ENCODE results near the gene CPT1B. TPM values are rescaled to one million over a fixed set of nuclear protein-coding genes. Genes with fewer than 3 reads are reported as not detected.
"Not testable (repeated sequence)": the region's sequence is repeated elsewhere in the genome, so short reads cannot be mapped to it uniquely, and the experiment has no call there.

Gene CPT1B
- total RNA-seq = 10.7 TPM in 1 of 2 replicates, not detected in the other

DNA sequence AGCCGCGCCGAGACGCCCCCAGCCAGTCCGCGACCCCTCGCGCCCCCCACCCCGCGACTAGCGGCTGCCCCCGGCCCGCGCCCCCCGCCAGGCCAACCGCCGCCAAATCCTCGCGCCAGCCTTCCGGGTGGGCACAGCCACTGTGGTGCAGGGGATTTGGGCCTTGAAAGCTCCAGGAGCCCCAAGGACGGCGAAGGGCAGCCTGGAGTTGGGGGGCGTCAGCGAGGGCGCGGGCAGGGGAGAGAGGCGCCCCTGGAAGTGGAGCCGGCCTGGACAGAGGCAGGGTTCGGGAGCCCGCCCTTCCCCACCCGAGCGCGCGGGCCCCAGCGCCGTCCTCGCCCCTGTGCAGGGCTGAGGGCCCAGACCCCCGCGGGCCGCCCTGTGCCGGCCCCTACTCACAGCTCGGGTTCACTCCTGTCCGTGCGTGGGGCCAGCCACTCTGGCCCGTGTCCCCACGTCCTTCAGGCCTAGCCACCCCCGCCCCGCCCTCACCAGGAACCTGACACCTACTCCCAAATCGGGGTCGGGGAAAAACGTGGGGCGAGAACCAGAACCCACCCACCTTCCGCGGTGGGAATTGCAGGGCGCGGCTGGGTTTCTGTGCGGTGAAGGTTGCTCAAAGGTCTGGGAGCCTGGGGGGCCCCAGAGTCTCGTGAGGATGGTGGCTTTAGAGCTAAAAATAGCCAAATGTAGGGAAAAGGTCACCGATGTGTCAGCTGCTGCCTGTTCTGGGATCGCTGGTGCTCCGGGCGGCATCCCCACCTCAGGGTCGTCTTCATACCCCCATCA lies at the start of gene CPT1B:
CPT1B (minus strand) TSS at position 441 of the 789 bp plus-strand sequence. CDS start 512 bp downstream, outside the sequence.
- no peak for DNase-seq (ENCODE audit: extremely low read depth, low read depth, low spot score)

DNA sequence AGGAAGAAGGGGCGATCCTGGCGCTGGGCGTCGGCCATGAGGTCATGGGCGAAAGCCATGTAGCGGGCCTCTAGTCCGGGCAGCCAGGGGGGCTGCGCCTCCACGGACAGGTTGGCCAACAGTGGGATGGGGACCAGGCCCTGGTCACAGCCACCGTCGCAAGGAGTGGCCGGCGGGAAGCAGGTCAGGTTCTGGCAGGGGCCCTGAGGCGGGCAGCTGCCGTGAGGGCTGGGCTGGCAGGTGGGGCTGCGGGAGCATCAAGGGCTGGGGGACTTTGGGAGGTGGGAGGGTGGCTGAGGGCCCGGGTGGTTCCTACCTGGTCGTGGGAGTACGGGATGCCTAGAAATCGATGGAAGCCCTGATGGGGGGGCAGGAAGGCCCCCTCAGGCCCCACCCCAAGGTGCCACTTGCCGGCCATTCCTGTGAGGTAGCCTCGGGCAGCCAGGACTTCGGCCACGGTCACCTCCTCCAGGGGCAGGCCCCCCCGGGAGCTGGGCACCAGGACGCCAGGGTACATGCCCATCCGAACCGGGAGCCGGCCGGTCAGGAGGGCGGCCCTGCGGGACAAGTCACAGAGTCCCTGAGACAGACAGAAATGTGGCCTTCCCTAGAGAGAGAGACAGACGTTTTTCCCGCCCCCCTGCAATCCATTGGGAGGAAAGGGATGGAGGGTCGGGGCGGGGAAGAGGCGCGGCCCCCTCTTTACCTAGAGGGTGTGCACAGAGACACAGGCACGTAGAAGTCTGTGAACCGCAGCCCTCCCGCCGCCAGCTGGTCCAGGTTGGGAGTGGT lies 48.8 kb upstream of the CPT1B start:
- DNase-seq (ENCODE audit: extremely low read depth, low read depth, low spot score) = no peak

DNA sequence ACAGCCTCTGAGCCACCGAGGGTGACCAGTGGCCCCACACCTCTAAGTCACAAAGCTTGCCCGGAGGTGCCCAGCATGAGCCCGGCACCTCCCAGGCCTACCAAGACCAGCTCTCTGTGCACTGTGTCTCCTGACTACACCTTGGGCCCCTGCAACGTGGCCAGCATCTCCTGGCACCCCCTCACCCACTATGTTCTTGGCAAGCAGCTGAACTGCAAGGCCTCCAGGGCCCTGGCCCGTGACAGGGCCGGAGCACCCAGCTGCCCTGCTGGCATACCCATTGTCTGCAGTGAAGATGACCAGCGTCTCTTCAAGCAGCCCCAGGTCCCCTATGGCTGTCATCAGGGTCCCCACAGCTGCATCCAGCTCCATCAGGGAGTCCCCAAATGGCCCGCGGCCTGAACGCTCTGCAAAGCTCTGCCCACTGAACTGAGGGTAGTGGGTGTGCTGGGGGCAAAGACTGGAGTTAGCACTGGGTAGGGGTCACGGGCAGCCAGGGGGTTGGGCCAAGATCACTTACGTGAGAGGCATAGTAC lies 48.2 kb upstream of the CPT1B start:
- no peak for DNase-seq (ENCODE audit: extremely low read depth, low read depth, low spot score)

DNA sequence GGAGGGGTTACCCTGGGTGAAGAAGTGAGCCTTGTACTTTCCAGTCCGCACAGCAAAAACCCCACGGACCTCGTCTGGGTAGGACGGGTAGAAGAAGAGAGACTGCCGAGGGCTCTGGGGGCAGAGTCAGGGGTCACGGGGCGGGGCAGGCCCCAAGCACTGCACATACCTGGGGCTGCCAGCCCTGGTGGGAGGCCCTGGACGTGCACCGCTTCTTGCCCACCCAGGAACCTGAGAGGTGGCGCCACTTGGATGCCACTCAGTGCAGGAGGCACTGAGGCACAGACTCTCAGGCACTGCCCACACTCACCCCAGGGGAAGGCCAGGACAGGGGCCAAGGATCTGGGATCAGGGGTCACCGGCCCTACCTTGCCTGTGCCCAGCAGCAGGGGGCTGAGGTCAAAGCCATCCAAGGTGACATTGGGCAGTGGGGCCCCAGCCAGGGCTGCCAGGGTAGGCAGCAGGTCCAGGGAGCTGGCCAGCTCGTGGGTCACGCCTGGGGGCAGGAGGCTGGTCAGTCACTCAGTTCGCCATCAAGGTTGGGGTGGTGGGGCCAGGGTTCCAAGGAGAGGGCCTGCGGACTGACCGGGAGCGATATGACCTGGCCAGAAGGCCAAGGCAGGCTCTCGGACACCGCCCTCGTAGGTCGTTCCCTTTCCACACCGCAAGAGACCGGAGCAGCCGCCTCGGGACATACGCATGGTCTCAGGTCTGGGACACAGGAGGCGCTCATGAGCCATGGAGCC lies 47.5 kb upstream of the CPT1B start:
- DNase-seq (ENCODE audit: extremely low read depth, low read depth, low spot score) = no peak

DNA sequence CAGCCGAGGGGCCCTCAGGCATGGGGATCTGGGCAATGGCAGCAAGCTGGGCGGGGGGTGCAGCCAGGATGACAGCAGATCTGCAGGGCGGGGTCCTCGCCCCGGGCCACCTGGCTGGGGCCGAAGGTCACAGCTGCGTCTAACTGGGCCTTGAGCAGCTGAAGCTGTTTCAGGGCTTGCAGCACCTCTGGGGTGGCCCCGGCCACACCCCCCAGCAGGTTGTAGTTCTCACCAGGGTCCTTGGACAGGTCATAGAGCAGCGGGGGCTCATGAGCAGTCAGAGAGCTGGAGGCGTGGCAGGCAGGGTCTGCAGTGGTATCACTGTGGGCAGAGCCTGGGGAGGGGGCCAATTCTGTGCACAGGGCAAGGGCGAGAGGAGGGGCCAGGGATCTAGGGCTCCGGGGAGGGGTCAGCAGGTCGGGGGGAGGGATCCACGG lies 46.9 kb upstream of the CPT1B start:
- DNase-seq (ENCODE audit: extremely low read depth, low read depth, low spot score) = no peak

DNA sequence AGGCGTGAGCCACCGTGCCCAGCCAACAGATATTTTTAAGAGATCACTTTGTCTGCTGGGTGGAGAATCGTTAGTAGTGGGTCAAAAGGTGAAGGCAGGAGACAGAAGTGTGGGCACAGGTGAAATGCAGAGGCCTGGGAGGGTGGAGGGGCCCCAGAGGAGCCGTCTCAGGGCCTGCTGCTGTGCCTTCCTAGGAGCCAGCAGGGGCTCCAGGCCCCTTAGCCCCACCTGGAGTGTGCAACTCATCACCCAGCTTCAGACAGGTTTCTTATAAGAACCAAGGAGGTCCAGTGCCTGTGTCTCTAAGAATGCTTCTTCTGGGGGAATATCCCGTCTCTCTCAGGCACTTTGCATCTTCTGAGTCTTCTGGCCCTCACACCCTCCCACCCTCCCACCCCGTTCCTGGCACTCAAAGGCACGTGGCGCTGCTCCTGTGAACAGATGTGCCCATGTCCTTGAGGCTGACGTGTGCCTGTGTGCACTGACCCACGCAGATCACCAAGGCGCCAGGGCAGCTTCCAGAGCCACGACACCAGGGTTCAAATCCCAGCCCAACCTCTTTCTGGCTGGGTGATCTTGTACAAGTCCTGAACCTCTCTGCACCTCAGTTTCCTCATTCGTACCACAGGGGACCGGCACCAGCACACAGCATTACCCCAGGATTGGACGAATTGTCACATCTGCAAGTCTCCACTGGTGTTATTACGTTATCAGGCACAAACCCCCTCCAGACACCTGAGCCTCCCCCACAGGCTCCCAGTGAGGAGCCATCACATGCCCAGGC lies 46.3 kb upstream of the CPT1B start:
- no peak for DNase-seq (ENCODE audit: extremely low read depth, low read depth, low spot score)

DNA sequence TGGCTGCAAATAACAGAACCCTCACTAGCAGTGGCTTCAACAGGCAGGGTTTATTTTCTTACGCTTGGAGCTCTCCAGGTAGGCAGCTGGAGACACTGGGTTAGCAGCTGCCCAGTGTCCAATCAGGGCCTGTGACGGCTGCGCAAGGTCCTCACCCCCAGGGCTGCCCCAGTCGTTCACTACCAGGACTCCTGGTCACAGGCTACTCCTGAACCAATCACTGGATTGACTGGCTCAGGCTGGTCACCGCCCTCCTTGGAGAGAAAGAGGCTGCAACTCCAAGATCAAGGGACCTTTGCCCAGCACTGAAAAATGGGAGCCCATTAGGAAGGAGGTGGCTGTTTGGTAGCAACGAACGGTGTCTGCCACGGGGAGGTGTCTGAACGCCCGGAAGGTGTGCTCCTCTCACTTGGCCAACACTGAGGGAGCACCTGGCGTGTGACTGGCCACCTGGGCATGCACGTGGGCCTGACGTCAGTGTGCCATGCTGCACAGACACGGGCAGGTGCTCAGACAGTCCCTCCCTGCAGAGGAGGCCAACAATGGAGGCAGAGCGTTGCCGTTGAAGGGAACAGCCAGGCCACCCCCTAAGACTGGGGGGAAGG lies 44.6 kb upstream of the CPT1B start:
- DNase-seq (ENCODE audit: extremely low read depth, low read depth, low spot score) = no peak

DNA sequence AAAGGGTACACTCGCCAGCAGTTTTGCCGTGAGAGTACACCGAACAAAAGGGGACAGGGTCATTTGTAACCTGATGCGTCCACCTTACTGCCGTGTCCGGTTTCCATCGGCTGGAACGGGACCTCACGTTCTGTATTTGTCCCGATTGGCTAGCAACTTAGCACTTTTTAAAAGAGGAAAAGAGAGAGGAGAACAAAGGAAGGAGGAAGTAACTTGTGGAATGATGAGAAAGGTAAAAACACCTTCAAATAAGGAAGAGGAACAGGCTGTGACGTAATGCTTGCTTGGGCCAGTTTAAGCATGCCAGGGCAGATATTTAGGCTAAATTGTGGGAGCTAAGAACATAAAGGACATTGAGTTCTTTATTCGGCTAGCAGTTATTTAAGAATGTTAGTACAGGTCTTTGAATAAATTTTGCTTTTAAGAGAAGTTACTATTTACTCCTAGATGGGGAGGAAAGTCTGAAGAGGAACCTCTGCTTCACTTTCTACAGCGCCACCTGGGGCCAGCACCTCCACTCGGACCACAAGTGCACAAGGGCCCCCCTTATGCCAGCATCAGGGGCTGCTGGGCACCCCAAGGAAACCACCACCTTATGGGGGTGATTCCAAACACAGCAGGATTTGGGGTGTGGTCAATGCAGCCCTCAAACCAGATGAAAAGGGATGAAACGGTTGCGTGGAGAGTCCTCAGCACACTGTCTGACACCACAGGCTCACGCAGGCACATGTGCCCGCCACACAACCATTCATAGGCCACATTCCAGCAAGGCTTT lies 43.9 kb upstream of the CPT1B start:
- no peak for DNase-seq (ENCODE audit: extremely low read depth, low read depth, low spot score)

DNA sequence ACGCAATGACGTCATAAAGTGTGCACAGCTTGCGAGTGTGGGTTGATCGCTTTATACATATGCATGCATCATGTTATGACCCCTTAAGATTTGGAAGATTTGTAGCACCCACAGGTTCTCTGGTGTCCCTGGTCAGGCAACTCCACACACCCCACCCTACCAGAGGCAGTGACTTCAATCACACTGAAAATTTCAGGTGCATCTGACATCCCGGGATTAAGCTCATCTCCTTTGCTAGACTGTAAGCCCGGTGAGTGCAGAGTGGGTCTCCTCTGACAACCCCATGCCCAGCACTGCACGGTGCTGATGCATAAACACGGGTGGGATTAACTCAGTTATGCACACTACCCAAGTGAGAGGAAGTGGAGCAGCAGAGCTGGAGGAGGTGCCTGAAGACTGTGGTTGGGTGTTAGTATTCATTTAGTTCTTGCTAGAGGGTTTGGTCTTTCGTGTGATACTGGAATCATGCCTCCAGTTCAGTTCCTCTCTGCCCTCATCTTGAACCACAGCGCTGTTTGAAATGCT lies 43.2 kb upstream of the CPT1B start:
- no peak for DNase-seq (ENCODE audit: extremely low read depth, low read depth, low spot score)

DNA sequence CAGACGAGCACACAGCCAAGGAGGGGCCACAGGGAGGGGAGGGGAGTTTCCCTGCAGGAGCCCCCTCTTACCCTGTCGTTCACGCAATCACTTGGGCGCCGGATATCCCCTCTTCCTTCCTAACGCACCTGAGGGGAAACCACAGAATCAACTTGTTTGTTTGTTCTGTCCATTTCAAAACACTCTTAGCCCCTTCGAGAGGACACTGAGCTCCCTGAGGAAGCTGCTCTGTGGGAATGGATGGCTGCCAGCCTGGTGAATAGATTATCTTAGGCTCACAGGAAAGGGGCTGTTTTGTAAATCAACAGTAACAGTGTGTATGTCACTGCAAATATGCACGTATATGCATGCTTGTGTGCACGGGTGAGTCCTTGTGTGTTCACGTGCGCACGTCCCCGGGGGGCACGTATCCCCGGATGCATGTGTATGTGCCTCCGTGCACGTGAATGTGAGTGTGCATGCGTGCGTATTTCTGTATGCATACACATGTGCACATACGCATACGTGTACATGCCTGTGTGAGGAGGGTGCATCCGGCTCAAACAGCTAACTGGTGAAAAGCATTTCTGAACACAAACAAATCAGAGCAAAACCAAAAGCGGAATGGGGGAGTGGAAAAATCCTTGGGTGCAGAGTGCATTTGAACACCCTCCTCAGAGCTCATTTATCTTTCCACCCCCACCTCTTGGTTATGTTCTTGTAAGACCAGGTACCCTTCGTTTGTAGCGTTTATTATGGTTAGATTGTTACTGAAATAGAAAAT lies 42.5 kb upstream of the CPT1B start:
- peak; percentile 51 for DNase-seq (ENCODE audit: extremely low read depth, low read depth, low spot score)

DNA sequence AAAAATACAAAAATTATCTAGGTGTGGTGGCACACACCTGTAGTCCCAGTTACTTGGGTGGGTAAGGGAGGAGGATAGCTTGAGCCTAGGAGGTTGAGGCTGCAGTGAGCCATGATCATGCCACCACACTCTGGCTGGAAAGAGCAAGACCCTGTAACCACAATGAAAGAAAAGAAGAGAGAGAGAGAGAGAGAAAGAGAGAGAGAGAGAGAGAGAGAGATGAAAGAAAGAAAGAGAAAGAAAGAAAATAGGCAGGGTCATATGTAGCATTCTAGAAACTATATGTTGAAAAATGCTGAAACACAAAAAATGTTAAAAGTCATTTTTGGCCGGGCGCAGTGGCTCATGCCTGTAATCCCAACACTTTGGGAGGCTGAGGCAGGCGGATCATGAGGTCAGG lies 36.1 kb upstream of the CPT1B start:
- DNase-seq (ENCODE audit: extremely low read depth, low read depth, low spot score) = not testable (repeated sequence)

DNA sequence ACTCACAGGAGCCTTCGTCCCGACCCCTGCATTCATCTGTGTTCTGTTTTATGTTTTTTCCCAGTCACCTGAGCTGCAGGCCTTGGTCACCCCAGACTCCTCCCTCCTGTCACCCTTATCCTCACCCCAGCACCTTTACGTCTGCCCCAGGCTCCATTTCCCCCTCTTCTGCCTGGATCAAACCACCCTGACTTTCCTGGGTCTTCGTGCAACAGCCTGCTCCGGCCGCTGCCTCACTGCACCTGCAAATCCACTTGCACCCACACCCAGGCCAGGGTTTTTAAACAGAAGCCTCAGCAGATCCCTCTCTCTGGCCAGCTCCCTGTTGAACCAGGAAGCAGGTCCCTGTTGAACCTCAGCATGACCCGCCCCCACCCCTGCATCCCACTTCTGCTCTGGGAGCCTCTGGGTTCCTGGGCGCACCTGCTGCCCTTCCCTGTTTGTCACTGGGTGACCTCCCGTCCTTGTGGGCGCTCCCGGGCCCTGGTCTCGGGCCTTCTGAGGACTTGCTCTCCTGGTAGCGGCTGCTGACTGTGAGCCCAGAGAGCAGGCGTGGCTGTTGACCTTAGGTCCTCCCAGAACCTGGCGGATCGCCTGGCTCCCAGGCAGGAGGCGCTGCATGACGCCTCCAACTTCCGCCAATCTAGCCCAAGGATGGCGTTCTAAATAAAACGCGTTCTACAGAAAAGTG lies 35.2 kb upstream of the CPT1B start:
- no peak for DNase-seq (ENCODE audit: extremely low read depth, low read depth, low spot score)

DNA sequence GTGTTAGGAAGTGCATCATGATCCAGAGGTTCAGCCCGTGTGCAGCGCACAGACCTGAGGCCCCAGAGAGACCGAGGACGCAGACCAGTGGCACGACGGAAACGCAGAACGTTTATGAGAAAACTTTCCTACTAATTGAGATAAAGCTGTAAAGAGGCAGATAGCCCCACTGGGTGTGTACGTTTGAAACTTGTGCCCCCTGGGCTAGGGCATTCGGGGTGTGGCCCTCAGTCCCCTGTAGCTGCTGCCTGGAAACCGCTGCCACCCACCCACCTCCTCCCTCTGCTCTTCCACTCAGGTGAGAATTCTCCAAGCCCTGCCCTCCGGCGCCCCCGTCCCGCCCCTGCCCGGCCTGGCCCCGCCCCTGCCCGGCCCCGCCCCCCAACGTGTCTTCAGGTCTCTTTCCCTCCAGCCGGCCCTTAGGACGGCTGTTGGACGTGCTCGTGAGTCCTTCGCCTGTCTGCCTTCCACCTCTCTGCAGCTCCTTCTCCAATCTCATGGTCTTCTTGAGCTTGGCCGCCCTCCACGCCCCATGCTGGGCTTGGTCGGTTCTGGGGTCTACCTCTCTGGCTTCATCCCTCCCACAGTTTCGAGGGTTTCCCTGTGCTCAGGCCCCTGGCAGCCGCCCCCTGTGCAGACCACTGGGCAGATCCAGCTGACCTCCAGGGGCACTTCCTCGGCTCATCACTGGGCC lies 34.4 kb upstream of the CPT1B start:
- DNase-seq (ENCODE audit: extremely low read depth, low read depth, low spot score) = no peak

DNA sequence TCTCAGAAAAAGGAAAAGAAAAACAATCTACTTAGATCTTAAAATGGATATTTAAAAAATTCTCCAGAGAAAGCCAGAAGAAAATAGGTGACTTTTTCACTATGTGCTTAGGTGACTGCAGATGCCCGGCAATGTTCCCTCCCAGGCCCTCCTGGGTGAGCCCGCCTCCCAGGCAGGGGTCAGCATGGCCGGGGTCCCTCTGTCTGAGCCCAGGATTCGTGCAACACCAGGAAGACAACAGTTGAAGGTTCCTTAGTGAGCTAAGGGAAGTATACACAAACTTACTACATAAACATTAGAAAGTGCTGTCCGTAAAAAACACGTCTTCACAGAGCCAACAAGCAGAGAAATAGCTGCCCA lies 33.9 kb upstream of the CPT1B start:
- DNase-seq (ENCODE audit: extremely low read depth, low read depth, low spot score) = no peak

DNA sequence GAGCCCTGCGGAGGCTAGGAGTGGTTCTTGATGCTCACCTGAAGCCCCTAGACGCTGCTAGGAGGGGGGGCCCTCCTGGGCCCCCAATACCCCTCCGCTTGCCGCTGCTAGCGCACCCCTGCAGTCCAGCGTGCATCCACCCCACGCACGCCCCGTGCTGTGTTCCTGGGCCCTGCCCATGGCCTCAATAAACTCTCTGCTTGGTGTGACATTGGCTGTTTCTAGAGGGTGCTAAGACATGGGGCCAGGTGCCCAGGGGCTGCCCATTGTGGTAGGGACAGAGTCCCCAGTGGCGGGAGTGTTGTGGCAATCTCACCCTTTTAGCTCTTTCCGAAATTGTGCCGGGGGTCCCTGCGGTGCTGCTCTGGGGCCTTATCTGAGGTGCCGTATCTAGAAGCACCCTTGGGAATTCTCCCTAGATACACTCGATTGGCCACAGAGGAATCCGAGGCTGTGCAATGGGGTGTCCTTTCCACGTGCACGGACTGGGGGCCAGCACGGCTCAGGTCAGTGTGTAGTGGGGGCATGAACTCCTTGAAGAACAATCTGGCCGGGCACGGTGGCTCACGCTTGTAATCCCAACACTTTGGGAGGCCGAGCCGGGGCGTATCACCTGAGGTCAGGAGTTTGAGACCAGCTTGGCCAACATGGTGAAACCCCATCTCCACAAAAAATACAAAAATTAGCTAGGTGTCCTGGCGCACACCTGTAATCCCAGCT lies 33.3 kb upstream of the CPT1B start:
- no peak for DNase-seq (ENCODE audit: extremely low read depth, low read depth, low spot score)

DNA sequence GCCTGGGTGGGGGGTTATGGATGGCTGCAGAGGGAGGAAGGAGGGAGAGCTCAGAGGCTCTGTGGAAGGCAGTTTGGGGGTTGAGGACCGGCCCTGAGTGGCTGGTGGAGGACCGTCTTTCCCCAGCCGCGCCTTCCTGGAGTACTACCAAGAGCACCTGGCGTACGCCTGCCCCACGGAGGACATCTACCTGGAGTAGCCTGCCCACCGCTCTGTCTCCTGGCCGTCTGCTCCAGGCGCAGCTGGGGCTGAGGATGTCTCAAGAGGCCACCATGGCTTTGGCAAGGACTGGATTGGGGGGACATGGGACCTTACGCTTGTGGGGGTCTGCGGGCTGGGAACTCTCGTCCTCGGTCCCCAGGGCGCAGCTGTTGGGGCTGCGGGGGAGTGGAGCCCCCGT lies 32.4 kb upstream of the CPT1B start:
- no peak for DNase-seq (ENCODE audit: extremely low read depth, low read depth, low spot score)
